Stimulated activated CD8-positive, alpha-beta memory T cell treated with anti-CD3 and anti-CD28 coated beads, Interleukin-15, amount 100 ng/mL, for 24 hours (primary cell): ENCODE results near the gene SLC5A8.
"Not testable (repeated sequence)": the region's sequence is repeated elsewhere in the genome, so short reads cannot be mapped to it uniquely, and the experiment has no call there.

Experiments
- DNase-seq: peaks from one replicate; pipeline ENCODE4 v3.0.0-alpha.2; 2020; ENCODE audit warnings: low read depth

Gene SLC5A8

DNA sequence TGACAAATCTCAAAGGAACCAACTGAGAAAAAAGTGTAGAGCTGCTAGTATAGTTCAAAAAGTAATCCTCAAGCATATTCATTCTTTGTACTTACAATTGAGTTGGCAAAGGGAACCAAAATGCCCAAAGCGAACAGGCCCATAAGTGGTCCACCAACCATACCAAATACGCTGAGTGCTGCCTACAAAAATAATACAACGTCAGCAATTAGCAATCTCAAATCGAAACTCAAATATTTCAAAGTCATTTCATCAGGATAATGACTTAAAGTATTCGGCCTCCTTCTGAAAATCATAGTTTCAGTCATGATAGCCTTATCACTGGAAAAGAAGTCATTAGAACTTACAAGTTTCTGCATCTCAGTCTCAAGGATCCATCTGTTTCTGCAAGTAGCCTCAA is 42.0 kb downstream of the SLC5A8 start:
- DNase-seq = no peak

DNA sequence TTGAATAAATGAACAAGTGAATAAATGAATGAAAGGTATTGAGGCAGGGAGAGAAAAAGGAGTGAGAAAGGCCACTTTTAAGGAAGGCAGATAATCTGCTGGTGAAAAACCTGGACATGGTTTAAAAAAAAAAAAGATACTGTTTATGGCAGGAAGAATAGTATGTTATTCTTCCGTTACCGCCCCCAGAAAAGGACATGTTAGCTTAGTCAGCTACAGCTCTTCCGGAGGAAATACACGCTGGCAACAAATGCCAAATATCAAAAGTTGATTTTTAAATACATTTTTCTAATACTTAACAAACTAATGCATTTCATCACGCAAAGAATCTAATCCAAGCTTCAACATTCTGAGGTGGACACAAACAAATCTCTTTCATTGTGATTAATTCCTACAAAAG is 43.2 kb downstream of the SLC5A8 start:
- no peak for DNase-seq

DNA sequence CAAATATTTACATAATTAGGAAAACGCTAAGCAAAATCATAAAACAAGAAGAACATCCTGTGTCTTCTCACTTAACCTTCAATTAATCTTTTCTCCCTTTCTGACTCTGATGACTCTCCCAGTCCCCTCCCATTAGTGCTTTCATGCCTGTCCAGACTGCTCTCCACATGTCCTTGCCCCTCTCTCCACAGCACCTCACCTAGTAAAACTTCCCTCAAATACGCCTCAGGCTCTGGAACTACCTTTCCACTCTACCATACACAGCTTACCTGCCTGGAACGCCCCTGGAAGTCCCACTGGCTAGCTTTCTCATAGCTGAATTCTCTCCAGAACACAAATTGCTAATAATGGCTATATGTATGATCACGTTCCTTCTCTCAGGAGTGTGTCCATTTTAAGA is 44.7 kb downstream of the SLC5A8 start:
- no peak for DNase-seq

DNA sequence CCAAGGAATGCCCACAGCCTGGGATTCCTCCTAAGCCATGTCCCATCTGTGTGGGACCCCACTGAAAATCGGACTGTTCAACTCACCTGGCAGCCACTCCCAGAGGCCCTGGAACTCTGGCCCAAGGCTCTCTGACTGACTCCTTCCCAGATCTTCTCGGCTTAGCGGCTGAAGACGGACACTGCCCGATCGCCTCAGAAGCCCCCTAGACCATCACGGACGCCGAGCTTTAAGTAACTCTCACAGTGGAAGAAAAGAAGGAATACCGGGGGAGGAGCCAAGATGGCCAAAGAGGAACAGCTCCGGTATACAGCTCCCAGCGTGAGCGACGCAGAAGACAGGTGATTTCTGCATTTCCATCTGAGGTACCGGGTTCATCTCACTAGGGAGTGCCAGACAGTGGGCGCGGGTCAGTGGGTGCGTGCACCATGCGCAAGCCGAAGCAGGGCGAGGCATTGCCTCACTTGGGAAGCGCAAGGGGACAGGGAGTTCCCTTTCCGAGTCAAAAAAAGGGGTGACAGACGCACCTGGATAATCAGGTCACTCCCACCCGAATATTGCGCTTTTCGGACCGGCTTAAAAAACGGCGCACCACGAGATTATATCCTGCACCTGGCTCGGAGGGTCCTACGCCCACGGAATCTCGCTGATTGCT is 64.1 kb downstream of the SLC5A8 start:
- DNase-seq = not testable (repeated sequence)

DNA sequence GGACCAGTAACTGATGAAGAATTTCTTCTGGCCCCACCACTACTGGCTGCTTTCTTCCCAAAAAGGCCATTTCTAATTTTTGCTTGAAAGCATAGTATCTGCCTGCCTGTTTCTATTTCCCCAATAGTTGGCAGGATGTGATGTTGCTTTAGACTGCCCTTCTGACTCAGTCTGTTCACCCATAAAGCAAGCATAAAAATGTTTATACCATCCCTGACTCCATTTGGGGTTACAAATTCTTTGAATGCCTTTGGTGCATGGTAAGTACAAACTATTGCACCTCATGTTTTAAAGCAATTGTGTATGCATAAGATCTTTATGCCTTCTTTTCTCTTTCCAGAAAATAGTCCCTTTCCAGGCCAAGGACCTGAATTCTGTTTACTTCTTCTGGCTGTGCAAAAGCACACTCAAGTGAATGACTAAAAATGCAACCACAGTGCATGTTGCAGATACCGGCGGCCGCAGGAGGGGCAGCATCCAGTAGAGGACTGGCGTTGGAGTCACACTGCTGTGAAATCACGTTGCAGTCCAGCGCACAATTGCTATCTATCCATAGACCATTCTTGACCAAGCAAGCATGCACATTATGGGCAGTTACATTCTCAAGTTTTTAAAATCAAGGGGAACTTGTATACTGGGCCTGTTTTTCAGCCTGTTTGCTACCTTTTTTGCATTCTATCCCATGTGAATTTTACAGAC is 82.4 kb downstream of the SLC5A8 start:
- no peak for DNase-seq

DNA sequence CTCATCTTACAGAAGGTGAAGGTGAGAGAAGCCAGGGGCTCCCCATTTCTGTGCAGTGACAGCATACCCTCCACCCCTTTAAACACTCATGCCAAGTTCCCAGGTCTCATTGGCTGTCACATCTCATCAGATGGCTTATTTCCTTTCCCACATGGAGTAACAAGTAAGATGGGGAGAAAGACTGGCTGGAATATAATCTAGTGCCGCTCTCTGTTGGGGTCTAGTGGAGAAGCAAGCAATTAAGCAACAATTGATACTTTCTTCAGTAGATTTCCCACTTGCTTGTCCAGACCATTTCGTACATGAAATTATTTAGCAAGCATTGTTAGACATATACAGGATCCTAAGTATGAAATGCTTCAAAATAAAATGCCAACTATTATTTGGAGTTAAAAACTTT is 92.2 kb downstream of the SLC5A8 start:
- DNase-seq = no peak

DNA sequence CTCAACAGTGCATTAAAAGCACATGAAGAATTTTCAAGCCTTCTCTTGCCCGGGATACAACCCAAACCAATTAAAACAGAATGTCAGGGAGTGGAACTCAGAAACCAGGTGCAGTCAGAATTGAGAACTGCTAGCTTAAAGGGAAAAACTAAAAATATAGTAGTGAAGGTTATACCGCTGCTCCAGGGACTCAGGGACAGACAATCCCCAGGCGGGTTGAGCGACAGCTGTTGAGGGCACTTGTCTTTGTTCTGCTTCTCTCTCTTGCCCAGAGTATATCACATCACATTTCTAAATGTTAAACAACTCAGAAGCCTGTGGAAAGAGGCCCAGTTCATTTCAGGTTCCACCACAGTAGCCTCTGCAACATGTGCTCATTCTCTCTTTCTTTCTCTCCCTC is 93.1 kb downstream of the SLC5A8 start:
- DNase-seq = no peak

DNA sequence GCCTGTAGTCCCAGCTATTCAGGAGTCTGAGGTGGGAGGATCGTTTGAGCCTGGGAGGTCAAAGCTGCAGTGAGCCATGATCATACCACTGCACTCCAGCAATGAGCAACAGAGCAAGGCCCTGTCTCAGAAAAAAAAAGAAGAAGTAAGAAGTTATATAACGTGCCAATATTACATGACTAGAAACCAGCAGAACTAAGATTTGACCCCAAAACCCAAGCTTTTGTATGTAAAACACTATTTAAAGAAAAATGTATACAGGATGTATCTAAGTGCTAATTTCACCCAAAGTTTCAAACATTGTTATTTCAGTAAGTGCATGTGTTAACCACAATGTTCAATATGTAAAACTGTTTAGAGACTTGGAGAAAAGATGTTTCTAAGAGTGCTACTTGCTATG is 94.7 kb downstream of the SLC5A8 start:
- DNase-seq = no peak

DNA sequence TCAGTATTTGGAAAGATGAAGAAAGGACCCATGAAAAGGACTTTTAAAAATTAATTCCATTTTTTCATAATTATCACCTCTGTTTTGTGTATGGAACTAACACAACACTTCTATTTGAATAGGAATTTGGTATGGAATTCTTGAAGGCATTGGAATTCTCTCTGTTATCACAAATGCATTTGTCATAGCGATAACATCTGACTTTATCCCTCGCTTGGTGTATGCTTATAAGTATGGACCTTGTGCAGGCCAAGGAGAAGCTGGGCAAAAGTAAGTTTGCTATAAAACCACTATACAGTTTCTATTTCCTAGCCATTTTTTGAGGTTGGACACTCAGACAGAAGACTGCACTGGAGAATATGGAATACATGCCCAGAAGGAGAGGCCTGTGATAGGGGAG is 98.6 kb downstream of the SLC5A8 start:
- no peak for DNase-seq

DNA sequence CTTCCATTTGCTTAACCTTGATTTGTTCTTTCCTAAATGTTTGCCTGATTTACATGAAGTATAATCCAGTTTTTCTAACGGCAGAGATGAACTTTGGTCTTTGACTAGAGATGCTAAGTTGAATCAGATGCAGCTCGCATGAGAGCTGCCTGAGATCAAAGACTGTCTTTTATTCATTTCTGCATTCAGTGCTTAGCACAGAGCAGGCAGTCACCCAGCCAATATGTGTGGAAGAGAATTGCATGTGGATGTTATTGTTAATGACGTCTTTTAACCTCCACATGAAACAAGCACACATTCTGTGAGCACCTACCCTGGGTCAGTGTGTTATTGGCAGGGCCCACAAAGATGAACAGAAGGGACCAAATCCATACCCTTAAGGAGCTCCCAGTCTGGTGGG is 99.2 kb downstream of the SLC5A8 start:
- no peak for DNase-seq

DNA sequence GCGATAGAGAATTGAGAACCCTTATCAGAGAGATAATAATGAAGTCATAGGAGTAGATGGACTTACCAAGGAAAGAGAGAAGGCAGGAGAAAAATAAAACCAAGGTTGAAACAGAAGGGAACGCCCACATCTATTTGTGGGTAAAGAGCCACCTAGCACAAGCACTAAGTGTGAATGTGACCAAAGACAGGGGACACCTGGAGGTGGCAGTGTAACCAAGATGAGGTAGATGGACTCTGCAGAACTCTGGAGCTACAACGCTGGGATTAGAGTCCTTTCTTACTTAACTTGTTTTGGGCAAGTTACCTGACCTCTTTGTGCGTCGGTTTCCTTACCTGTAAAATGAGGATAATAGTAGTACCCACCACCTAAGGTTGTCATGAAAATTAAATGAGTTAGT is 101.9 kb downstream of the SLC5A8 start:
- DNase-seq = no peak

DNA sequence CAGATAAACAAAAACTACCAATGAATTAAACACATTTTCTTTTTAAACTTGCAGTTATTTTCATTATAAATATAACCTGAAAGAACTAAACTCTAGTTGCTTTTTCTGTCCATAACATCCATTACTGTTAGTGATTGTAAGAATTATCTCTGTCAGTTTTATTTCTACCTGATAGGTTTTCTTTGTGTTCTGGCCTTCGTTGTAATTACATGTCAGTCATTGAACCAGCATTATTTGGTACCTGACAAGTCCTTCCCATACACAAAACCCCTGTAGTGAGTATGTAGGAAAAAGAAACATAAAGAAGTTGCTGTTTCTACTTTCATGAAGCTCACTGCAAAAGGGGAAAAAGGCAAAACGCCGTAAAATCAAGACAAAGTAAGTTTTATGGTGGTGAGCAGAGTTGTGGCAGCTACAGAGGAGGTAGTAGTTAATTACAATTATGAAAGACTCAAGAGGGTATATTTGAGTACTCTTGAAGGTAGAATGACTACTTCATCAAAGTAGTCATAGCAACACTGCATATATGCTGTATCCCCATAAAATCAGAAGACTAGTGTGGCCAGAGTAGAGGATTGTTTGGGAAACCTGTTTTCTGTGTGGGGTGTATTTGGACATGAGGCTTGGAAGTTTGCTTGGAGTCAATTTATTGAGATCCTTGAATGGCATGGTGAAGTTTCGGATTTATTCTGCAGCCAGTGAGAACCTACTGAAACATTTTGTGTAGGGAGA is 102.8 kb downstream of the SLC5A8 start:
- DNase-seq = no peak
